Upper lobe of right lung (tissue), 1 donor: Measurements from ENCODE around the gene HRH3. TPM values are rescaled to one million over a fixed set of nuclear protein-coding genes. Genes with fewer than 3 reads are reported as not detected.

Source experiments
- ATAC-seq: fragments of 200-7000 bp; cut with Tn5 transposase; one replicate; pipeline ENCODE4 v1.9.1; 2020; ENCODE audit warnings: mild to moderate bottlenecking, moderate library complexity
- DNase-seq: peaks from one replicate; pipeline ENCODE4 v3.0.0-alpha.2; 2020
- H3K27ac ChIP-seq: fragments of 200-600 bp; one replicate; pipeline ENCODE4 v1.8.0; 2022
- H3K27me3 ChIP-seq: fragments of 200-600 bp; one replicate; pipeline ENCODE4 v1.8.0; 2022; ENCODE audit warnings: mild to moderate bottlenecking
- H3K36me3 ChIP-seq: fragments of 200-600 bp; one replicate; pipeline ENCODE4 v1.8.0; 2022
- H3K4me1 ChIP-seq: fragments of 200-600 bp; one replicate; pipeline ENCODE4 v1.8.0; 2022
- H3K4me3 ChIP-seq: fragments of 200-600 bp; one replicate; pipeline ENCODE4 v1.8.0; 2022; ENCODE audit warnings: mild to moderate bottlenecking
- H3K9me3 ChIP-seq: fragments of 200-600 bp; one replicate; pipeline ENCODE4 v1.8.0; 2022
- intact Hi-C: fragments of 100-400 bp; cut with DNase I; formaldehyde crosslinking; loops from one replicate; pipeline ENCODE4 v1.11.0; 2022
- total RNA-seq: library from RNA; stranded (reverse); fragmentation: NEBNext Ultra II Directional; extraction: Animal tissue kit (Norgen Biotek cat#: 25700); gene quantifications from one replicate; pipeline ENCODE4 v1.2.1, GENCODE V29; 2021
- TF ChIP-seq, protein P1 (sequence below): fragments of 200-600 bp; IDR thresholded peaks from one replicate; pipeline ENCODE4 v1.8.0; 2022; ENCODE audit warnings: antibody characterized with exemption
- donor health status: DM: no; HTN: yes; CAD: no; lungs with severe emphysema.

Gene HRH3
- total RNA-seq, 1 donor from 2014 or later = not detected

DNA sequence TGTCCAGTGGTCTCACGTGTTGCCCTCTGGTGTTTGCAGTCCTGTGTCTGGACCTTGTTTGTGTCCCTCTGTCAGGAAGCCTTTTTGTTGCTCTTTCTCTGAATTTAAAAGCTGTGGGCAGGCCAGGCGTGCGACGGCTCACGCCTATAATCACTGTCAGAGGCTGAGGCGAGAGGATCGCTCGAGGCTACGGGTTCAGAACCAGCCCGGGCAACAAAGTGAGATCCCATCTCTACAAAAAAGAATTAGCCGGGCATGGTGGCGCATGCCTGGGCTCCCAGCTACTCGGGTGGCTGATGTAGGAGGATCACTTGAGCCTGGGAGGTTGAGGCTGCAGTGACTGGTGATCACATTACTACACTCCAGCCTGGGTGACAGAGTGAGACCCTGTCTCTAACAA lies 46.8 kb upstream of the HRH3 start:
- no peak overlapping the region for H3K27ac ChIP-seq
- no peaks in the 10 kb centered on the region for H3K4me1 ChIP-seq
- no peak for ATAC-seq
- no peak overlapping the region for H3K4me3 ChIP-seq
- no peaks in the 10 kb centered on the region for H3K9me3 ChIP-seq
- DNase-seq = no peak
- TF ChIP-seq, protein P1, sequence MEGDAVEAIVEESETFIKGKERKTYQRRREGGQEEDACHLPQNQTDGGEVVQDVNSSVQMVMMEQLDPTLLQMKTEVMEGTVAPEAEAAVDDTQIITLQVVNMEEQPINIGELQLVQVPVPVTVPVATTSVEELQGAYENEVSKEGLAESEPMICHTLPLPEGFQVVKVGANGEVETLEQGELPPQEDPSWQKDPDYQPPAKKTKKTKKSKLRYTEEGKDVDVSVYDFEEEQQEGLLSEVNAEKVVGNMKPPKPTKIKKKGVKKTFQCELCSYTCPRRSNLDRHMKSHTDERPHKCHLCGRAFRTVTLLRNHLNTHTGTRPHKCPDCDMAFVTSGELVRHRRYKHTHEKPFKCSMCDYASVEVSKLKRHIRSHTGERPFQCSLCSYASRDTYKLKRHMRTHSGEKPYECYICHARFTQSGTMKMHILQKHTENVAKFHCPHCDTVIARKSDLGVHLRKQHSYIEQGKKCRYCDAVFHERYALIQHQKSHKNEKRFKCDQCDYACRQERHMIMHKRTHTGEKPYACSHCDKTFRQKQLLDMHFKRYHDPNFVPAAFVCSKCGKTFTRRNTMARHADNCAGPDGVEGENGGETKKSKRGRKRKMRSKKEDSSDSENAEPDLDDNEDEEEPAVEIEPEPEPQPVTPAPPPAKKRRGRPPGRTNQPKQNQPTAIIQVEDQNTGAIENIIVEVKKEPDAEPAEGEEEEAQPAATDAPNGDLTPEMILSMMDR = no peak
- intact Hi-C loops = no loop called here
- H3K36me3 ChIP-seq = peaks cover 53% of the 10 kb centered on the region
- no peaks in the 10 kb centered on the region for H3K27me3 ChIP-seq

DNA sequence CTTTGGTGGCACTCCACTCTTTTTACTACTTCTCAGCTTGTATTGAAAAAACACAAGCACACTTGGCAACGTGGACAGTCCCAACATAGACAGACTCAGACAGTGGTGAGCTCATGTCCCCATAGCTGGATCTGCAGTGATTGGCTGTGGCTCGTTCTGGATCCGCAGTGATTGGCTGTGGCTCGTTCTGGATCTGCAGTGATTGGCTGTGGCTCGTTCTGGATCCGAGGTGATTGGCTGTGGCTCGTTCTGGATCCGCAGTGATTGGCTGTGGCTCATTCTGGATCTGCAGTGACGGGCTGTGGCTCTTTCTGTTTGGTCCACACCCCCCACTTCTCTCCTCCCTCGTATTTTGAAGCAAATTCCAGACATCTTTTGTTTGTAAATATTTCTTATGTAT lies 46.3 kb upstream of the HRH3 start:
- no peak for DNase-seq
- Histone ChIP-seq H3K27me3 (no peaks in the 10 kb centered on the region), H3K9me3 (no peaks in the 10 kb centered on the region), H3K36me3 (peaks cover 56% of the 10 kb centered on the region), H3K4me1 (no peaks in the 10 kb centered on the region), H3K4me3 (no peak overlapping the region), H3K27ac (no peak overlapping the region)
- intact Hi-C loops = no loop called here
- TF ChIP-seq, protein P1 = no peak
- no peak for ATAC-seq

DNA sequence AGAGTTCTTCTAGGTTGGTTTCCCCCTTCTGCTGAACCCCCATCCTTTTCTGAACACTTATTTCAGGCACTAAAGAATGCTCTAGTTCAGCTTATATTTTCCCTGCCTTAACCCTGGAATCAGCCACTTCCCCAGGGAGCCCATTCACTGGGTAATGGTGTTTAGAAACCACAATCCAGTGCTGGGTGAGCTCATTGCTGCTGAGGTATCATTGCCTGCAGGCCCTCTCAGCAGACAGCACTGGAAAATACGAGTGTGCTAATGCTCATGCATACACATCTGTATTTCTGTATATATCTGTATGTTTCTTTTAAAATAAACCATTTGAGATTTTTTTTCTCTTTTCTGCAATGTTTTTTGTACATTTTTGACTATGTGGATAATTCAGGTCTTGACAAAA lies 45.3 kb upstream of the HRH3 start:
- Histone ChIP-seq H3K4me3 (no peak overlapping the region), H3K27me3 (no peaks in the 10 kb centered on the region), H3K9me3 (no peaks in the 10 kb centered on the region), H3K4me1 (no peaks in the 10 kb centered on the region), H3K36me3 (peaks cover 66% of the 10 kb centered on the region), H3K27ac (no peak overlapping the region)
- intact Hi-C loops = no loop called here
- TF ChIP-seq, protein P1 = no peak
- ATAC-seq (no peak), DNase-seq (no peak)

DNA sequence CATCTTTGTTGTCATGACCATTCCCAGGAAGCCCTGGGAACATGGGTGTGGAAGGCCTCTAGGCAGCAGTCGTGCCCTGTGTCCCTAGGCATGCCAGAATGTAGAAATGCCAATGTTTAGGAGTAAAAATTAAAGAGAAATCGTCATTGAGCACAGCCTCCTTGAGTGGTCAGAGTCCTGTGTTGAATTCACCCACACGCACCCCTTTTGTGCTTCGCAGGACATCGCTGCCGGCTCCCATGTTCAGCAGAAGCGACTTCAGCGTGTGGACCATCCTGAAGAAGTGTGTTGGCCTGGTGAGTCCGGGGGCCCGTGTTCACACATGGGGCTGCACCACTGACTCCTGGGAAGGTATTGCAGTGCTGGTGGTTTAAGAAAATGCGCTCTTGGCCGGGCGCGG lies 43.3 kb upstream of the HRH3 start:
- H3K27me3 ChIP-seq = no peaks in the 10 kb centered on the region
- no peak for DNase-seq
- no peak for ATAC-seq
- no peaks in the 10 kb centered on the region for H3K9me3 ChIP-seq
- no peak overlapping the region for H3K27ac ChIP-seq
- intact Hi-C loops = no loop called here
- H3K4me1 ChIP-seq = no peaks in the 10 kb centered on the region
- peaks cover 71% of the 10 kb centered on the region for H3K36me3 ChIP-seq
- no peak overlapping the region for H3K4me3 ChIP-seq
- TF ChIP-seq, protein P1 = no peak

DNA sequence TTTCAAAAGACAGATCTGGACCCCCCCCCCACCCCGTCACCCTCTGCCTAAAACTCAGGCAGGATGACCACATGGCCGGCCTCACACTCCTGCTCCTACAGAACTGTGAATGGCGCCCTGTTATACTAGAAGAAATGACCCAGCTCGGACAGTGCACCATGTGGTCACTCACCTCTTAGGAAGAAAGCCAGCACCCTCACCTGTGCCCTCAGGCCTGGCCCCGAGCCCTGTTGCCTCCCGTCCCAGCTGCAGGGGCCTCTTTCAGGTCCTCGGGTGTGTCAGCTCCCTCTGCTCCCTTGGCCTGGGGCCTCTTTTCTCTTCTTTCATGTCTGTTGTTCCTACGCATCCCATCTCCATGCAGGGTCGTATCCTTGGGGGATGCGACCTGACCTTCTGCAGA lies 42.0 kb upstream of the HRH3 start:
- TF ChIP-seq, protein P1 = no peak
- peaks cover 81% of the 10 kb centered on the region for H3K36me3 ChIP-seq

DNA sequence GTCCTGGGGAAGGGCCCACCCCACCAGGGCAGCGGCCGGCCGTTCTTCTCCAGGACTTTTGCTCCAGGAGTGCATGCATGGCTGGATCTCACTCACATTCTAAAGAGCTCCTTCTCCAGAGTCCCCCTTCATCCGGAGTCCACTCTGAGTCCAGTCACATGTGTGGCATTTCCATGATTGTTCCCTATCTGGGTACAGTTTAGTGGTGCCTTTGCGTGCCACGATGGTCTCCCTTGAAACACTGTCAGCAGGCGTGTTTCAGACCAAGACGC lies 39.2 kb upstream of the HRH3 start:
- Histone ChIP-seq H3K27ac (no peak overlapping the region), H3K9me3 (no peaks in the 10 kb centered on the region), H3K4me3 (no peak overlapping the region), H3K27me3 (no peaks in the 10 kb centered on the region), H3K4me1 (no peaks in the 10 kb centered on the region), H3K36me3 (peaks cover 72% of the 10 kb centered on the region)
- ATAC-seq (no peak), DNase-seq (no peak)
- intact Hi-C loops = no loop called here
- TF ChIP-seq, protein P1 = no peak

More for the DNA sequence above, 42.0 kb upstream of the HRH3 start:
- ATAC-seq = no peak
- Histone ChIP-seq H3K9me3 (no peaks in the 10 kb centered on the region), H3K27me3 (no peaks in the 10 kb centered on the region), H3K4me3 (no peak overlapping the region), H3K27ac (no peak overlapping the region), H3K4me1 (no peaks in the 10 kb centered on the region)
- intact Hi-C loops = no loop called here
- DNase-seq = no peak
